Upper lobe of left lung (tissue), 6 donors: ENCODE results near the gene KIAA1217. TPM values are rescaled to one million over a fixed set of nuclear protein-coding genes. Genes with fewer than 3 reads are reported as not detected.

Source experiments
- ATAC-seq, 2 donors: fragments of 200-7000 bp; cut with Tn5 transposase; one replicate each; pipeline ENCODE4 v1.9.1; 2022; ENCODE audit warnings: mild to moderate bottlenecking in 2 of 2, moderate library complexity in 2 of 2; ENCODE audit not compliant: low FRiP score in 2 of 2
- DNase-seq, 2 donors: peaks; one replicate each; pipeline ENCODE4 v3.0.0-alpha.2; 2019 to 2020
- H3K27ac ChIP-seq, 4 donors: fragments of 200-600 bp; sonication (generic); one replicate each; pipeline ENCODE4 v1.5.1; 2016 to 2019
- H3K27me3 ChIP-seq, 4 donors: fragments of 200-600 bp; sonication (generic); one replicate each; pipeline ENCODE4 v1.5.1; 2017 to 2019
- H3K36me3 ChIP-seq, 4 donors: fragments of 200-600 bp; sonication (generic); one replicate each; pipeline ENCODE4 v1.5.1; 2016 to 2019
- H3K4me1 ChIP-seq, 4 donors: fragments of 200-600 bp; sonication (generic); one replicate each; pipeline ENCODE4 v1.5.1; 2018 to 2019
- H3K4me3 ChIP-seq, 4 donors: fragments of 200-600 bp; sonication (generic); one replicate each; pipeline ENCODE4 v1.5.1; 2017 to 2019; ENCODE audit warnings: mild to moderate bottlenecking in 2 of 4, moderate library complexity in 1 of 4
- H3K9me3 ChIP-seq, 4 donors: fragments of 200-600 bp; sonication (generic); one replicate each; pipeline ENCODE4 v1.5.1; 2018 to 2019
- EP300 ChIP-seq, 4 donors: sonication (generic); formaldehyde crosslinking; IDR thresholded peaks; one replicate each; pipeline ENCODE4 v1.5.1; 2017; ENCODE audit warnings: antibody characterized with exemption in 4 of 4, control low read depth in 2 of 4
- POLR2A ChIP-seq, 4 donors: fragments of 450-650 bp; IDR thresholded peaks; one replicate each; pipeline ENCODE4 v1.5.1; 2016 to 2017; ENCODE audit warnings: antibody characterized with exemption in 4 of 4, mild to moderate bottlenecking in 2 of 4
- POLR2AphosphoS5 ChIP-seq, 2 donors: sonication (generic); formaldehyde crosslinking; IDR thresholded peaks; one replicate each; pipeline ENCODE4 v1.5.1; 2017; ENCODE audit warnings: antibody characterized with exemption in 2 of 2
- WGBS, 2 donors: methylation state at CpG; one replicate each; pipeline ENCODE4 v1.1.5; 2017 to 2018; 5-methylcytosine and 5-hydroxymethylcytosine counted together
- total RNA-seq, 6 donors: library from RNA; depleted of rRNA in 4 of 6; stranded (reverse); fragments of >200 nt in 4 of 6; gene quantifications; one replicate each; pipeline versions ENCODE4 v1.1.0 to v1.2.1, GENCODE V29; 2016 to 2021
- TF ChIP-seq, protein P1 (sequence below), 6 experiments: fragments of 450-650 bp in 4 of 6; fragments of 200-600 bp in 2 of 6; sonication (generic) in 2 of 6; IDR thresholded peaks; one replicate each; pipeline ENCODE4 v1.5.1; 2016 to 2019; ENCODE audit warnings: antibody characterized with exemption in 6 of 6
- donor health status: DM: no; HTN: no; CAD: no; lungs with moderate emphysema.
- donor health status: DM: no; HTN: yes; CAD: no; lungs with severe emphysema.

The KIAA1217 gene
- total RNA-seq, 6 donors from 2014 or later: 18.4 to 109 (median 41.0) TPM

DNA sequence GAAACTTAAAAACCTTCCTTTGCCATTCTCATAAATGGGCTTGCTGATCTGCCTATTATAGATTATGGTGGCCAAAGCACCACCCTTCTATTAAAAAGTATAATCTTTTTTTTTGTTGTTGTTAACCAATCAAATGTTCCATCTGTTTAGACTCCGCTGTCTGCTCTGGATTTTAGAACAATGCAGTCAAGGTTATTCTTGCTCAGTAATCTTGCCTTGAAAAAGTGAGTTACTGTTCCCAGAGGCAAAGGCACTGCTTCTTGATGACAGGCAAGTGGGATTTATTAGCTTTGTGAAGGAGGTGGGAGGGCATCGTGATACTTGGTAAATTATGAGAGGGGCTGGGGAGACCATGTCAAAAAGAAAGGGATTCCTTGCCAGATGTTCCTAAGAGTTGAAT is 143.5 kb downstream of the KIAA1217 start:
- WGBS, 2 donors: 83 to 88% methylated on average over 2 of the region's 2 CpGs
- Histone ChIP-seq H3K4me3 (no peak overlapping the region), H3K27ac (no peak overlapping the region), H3K4me1 (peaks cover 0 to 2% (median 0%) of the 10 kb centered on the region in 4 donors), H3K36me3 (no peaks in the 10 kb centered on the region), H3K9me3 (no peaks in the 10 kb centered on the region), H3K27me3 (no peaks in the 10 kb centered on the region)
- ATAC-seq (no peak), DNase-seq (no peak)
- TF ChIP-seq POLR2A (IDR thresholded peaks at IDR 0.05): no peak

DNA sequence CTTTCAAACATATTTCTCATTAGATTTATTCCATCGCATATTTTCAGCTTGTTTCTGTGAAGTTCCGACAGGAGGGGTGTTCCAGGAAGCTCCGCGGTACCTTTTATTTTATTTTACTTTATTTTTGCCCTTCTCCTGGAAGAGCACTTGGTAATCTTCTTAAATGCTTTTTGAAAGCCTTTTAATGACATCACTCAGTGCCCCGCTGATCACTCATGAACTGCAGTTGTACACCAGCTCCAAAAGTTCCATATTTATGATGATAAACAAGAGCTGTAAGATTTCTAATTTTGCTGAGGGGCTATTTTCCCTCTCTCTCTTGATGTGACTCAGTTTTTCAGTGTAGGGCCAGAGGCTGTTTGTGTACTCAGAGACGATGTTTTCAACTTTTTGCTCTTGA is 144.4 kb downstream of the KIAA1217 start:
- H3K4me1 ChIP-seq: peaks cover 0 to 8% (median 0%) of the 10 kb centered on the region in 4 donors
- DNase-seq: no peak
- no peaks in the 10 kb centered on the region for H3K36me3 ChIP-seq
- no peak for TF ChIP-seq POLR2AphosphoS5 (IDR thresholded peaks at IDR 0.05)
- no peaks in the 10 kb centered on the region for H3K27me3 ChIP-seq
- 58 to 75% methylated on average over 6 of the region's 6 CpGs for WGBS, 2 donors
- H3K9me3 ChIP-seq: no peaks in the 10 kb centered on the region
- H3K4me3 ChIP-seq: no peak overlapping the region
- H3K27ac ChIP-seq: no peak overlapping the region
- ATAC-seq: no peak

DNA sequence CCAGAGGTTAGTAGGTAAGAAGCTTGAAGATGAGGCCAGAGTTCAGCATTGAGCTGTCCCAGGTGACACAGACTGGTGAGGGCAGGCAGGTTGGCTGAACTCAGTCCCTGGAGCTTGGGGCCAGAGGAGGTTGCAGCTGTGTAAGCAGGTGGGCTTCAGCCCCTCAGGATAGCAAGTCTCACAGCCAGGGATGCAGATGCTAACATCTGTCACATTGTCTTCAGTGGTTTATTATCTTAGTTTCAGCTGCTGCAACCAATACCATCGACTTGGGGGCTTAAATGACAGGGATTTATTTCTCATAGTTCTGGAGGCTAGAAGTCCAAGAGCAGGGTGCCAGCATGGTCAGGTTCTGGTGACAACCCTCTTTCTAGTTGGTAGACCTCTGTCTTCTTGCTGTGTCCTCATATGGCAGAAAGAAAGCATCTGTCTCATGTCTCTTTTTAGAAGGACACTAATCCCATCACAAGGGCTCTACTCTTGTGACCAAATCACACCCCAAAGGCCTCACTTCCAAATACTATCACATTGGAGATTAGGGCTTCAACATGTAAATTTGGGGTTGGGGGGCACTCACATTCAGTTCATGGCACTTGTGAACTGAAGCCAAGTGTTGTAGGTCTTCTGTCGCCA is 146.2 kb downstream of the KIAA1217 start:
- TF ChIP-seq EP300 (IDR thresholded peaks at IDR 0.05): no peak
- no peak for TF ChIP-seq POLR2A (IDR thresholded peaks at IDR 0.05)
- no peak for TF ChIP-seq POLR2AphosphoS5 (IDR thresholded peaks at IDR 0.05)
- TF ChIP-seq, protein P1, sequence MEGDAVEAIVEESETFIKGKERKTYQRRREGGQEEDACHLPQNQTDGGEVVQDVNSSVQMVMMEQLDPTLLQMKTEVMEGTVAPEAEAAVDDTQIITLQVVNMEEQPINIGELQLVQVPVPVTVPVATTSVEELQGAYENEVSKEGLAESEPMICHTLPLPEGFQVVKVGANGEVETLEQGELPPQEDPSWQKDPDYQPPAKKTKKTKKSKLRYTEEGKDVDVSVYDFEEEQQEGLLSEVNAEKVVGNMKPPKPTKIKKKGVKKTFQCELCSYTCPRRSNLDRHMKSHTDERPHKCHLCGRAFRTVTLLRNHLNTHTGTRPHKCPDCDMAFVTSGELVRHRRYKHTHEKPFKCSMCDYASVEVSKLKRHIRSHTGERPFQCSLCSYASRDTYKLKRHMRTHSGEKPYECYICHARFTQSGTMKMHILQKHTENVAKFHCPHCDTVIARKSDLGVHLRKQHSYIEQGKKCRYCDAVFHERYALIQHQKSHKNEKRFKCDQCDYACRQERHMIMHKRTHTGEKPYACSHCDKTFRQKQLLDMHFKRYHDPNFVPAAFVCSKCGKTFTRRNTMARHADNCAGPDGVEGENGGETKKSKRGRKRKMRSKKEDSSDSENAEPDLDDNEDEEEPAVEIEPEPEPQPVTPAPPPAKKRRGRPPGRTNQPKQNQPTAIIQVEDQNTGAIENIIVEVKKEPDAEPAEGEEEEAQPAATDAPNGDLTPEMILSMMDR (IDR thresholded peaks at IDR 0.05): no peak
- no peak for ATAC-seq

DNA sequence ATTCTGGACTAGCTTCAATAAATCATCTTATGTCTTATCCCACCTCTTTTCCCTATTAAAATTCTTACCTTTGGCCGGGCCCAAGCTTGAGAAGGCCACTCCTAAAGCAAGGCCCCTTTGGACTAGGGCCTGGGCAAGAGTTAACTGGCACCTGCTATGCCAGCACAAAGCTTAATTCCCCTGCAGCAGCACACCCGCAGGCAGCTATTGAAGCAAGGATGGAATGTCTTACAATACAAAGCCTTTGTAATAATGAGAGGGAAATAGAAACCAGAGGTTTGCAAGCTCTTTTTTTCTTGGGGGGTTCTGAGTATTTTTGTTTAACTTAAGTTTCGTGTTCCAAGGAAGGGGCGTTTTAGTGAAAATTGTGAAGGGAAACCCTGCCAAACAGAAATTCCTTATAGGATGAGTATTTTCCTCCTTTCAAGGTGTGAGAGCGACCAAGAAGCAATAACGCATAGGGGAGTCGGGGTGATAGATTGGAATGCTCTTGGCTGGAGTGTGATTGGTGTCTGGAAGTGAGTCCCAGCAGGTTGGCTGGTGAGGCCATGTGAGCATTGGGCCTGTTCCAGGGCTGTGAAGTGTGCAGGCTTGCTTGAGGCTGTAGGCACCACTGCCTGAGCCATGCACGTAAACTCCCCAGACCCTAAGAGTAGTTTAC is 148.5 kb downstream of the KIAA1217 start:
- Histone ChIP-seq H3K4me1 (peaks cover 0 to 8% (median 0%) of the 10 kb centered on the region in 4 donors), H3K9me3 (no peaks in the 10 kb centered on the region), H3K4me3 (no peak overlapping the region), H3K27me3 (no peaks in the 10 kb centered on the region), H3K27ac (peak overlapping the region in 1 of 4 donors; percentile 10), H3K36me3 (no peaks in the 10 kb centered on the region)
- no peak for TF ChIP-seq EP300 (IDR thresholded peaks at IDR 0.05)
- TF ChIP-seq, protein P1 (IDR thresholded peaks at IDR 0.05): no peak
- no peak for TF ChIP-seq POLR2AphosphoS5 (IDR thresholded peaks at IDR 0.05)
- no peak for TF ChIP-seq POLR2A (IDR thresholded peaks at IDR 0.05)
- WGBS, 2 donors: 69 to 80% methylated on average over 8 of the region's 8 CpGs
- ATAC-seq (peak in 1 of 2 donors; percentile 63), DNase-seq (peak in 1 of 2 donors; percentile 34)

More for the DNA sequence above, 146.2 kb downstream of the KIAA1217 start:
- WGBS, 2 donors: 72 to 75% methylated on average over 2 of the region's 2 CpGs
- H3K27ac ChIP-seq: no peak overlapping the region
- no peaks in the 10 kb centered on the region for H3K36me3 ChIP-seq
- H3K4me1 ChIP-seq: peaks cover 0 to 8% (median 0%) of the 10 kb centered on the region in 4 donors
- H3K4me3 ChIP-seq: no peak overlapping the region
- no peaks in the 10 kb centered on the region for H3K9me3 ChIP-seq
- no peaks in the 10 kb centered on the region for H3K27me3 ChIP-seq
- DNase-seq: no peak

DNA sequence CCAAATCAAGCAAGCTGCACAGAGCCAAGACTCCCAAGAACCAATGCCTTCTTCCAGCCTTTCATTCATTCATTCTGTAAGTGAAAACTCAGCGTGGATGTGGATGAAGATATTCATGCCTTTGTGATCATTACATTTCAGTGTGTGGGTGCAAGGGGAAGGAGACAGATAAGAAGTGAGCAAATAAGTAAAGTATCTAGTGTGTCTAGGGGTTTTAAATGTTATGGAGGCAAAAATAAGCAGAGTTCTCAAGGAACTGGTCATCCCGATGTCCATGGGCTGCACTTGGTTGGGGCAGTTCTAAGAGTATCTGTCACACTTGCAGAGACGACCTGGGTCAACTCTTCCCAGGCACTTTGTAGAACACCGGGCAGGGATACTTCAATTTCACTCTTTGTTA is 149.1 kb downstream of the KIAA1217 start:
- H3K27me3 ChIP-seq: no peaks in the 10 kb centered on the region
- no peak for DNase-seq
- H3K4me1 ChIP-seq: peaks cover 0 to 8% (median 0%) of the 10 kb centered on the region in 4 donors
- no peak for TF ChIP-seq POLR2AphosphoS5 (IDR thresholded peaks at IDR 0.05)
- H3K27ac ChIP-seq: peak overlapping the region in 1 of 4 donors; percentile 10
- no peaks in the 10 kb centered on the region for H3K9me3 ChIP-seq
- no peak for ATAC-seq
- WGBS, 2 donors: 64 to 71% methylated on average over 4 of the region's 4 CpGs
- H3K4me3 ChIP-seq: no peak overlapping the region
- no peaks in the 10 kb centered on the region for H3K36me3 ChIP-seq

DNA sequence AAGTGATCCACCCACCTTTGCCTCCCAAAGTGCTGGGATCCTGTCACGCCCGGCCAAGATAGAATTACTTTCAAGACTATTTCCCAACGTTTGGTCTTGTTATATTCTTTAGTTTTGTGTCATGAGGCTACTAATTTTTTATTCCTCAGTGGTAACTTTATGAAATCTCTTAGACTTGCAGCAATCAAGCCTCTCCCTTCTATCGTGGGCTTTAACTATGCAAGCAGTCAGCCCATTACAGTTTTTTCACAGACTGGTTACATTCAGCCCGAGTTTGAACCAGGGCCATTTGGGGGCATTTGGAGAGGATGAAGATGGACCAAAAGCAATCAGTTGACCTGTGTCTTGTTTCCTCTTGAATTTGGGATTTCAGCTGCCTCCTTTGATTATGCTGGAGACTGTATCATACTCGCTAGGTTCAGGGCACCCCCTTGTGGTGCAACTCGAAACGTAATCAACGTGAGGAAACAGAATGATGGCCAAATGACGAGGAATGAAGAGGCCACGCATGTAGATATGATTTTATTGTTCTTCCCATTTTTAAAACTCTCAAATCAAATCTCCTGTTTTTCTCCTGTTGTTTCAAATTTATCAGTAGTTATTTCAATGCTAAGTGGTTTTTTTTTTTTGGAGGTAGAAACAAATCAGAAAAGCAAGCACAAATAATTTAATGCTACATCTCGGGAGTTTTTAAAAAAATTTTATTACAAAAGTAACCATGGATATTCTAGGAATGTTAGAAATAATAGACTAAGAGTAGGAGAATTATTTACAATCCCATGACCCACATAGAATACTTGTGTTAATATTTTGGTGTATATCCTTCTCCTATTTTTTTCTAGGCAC is 151.6 kb downstream of the KIAA1217 start:
- H3K4me1 ChIP-seq: peaks cover 0 to 8% (median 0%) of the 10 kb centered on the region in 4 donors
- ATAC-seq: peak in 1 of 2 donors; percentile 83

More for the DNA sequence above, 151.6 kb downstream of the KIAA1217 start:
- Histone ChIP-seq H3K36me3 (no peaks in the 10 kb centered on the region), H3K9me3 (no peaks in the 10 kb centered on the region), H3K27ac (no peak overlapping the region), H3K4me3 (no peak overlapping the region), H3K27me3 (no peaks in the 10 kb centered on the region)
- TF ChIP-seq, protein P1 (IDR thresholded peaks at IDR 0.05): peak in 5 of 6 experiments; percentile 37 to 67 (median 59)
- TF ChIP-seq POLR2A (IDR thresholded peaks at IDR 0.05): no peak
- peak in 1 of 2 donors; percentile 70 for DNase-seq
- WGBS, 2 donors: 29 to 33% methylated on average over 12 of the region's 12 CpGs
